ENCODE results near the gene RNF13.
A peak's percentile ranks its signal among the peaks of the same experiment; 100 is the strongest.
"Not testable (repeated sequence)": the region's sequence is repeated elsewhere in the genome, so short reads cannot be mapped to it uniquely, and the experiment has no call there.

RNF13 gene

DNA sequence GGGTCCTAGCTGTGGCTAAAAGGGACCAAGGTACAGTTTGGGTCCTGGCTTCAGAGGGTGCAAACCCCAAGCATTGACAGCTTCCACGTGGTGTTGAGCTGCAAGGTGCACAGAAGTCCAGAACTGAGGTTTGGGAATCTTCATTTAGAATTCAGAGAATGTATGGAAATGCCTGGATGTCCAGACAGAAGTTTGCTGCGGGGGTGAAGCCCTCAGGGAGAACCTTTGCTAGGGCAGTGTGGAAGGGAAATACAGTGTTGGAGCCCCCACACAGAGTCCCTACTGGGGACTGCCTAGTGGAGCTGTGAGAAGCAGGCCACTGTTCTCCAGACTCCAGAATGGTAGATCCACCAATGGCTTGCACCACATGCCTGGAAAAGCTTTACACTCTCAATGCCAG, 17.9 kb downstream of the RNF13 start:
- TF ChIP-seq, protein P1, sequence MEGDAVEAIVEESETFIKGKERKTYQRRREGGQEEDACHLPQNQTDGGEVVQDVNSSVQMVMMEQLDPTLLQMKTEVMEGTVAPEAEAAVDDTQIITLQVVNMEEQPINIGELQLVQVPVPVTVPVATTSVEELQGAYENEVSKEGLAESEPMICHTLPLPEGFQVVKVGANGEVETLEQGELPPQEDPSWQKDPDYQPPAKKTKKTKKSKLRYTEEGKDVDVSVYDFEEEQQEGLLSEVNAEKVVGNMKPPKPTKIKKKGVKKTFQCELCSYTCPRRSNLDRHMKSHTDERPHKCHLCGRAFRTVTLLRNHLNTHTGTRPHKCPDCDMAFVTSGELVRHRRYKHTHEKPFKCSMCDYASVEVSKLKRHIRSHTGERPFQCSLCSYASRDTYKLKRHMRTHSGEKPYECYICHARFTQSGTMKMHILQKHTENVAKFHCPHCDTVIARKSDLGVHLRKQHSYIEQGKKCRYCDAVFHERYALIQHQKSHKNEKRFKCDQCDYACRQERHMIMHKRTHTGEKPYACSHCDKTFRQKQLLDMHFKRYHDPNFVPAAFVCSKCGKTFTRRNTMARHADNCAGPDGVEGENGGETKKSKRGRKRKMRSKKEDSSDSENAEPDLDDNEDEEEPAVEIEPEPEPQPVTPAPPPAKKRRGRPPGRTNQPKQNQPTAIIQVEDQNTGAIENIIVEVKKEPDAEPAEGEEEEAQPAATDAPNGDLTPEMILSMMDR (IDR thresholded peaks at IDR 0.05; ENCODE audit: low read depth, low read length) = no peak
- H3K4me3 ChIP-seq (replicated peaks in 1 of 2; ENCODE audit: low read depth in 2 of 2, low read length in 2 of 2) = no peak overlapping the region
- no peak for DNase-seq (ENCODE audit: low read depth in 2 of 2)

DNA sequence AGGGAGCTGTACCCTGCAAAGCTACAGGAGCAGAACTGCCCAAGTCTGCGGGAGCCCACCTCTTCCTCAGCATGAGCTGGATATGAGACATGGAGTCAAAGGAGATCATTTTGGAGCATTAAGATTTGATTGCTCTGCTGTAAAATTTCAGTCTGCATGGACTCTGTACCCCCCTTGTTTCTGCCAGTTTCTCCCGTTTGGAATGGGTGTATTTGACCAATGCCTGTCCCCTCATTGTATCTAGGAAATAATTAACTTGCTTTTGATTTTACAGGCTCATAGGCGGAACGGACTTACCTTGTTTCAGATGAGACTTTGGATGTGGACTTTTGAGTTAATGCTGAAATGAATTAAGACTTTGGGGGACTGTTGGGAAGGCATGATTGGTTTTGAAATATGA, 18.3 kb downstream of the RNF13 start:
- H3K4me3 ChIP-seq (replicated peaks in 1 of 2; ENCODE audit: low read depth in 2 of 2, low read length in 2 of 2) = no peak overlapping the region
- no peak for DNase-seq (ENCODE audit: low read depth in 2 of 2)
- TF ChIP-seq, protein P1 (IDR thresholded peaks at IDR 0.05; ENCODE audit: low read depth, low read length) = no peak

DNA sequence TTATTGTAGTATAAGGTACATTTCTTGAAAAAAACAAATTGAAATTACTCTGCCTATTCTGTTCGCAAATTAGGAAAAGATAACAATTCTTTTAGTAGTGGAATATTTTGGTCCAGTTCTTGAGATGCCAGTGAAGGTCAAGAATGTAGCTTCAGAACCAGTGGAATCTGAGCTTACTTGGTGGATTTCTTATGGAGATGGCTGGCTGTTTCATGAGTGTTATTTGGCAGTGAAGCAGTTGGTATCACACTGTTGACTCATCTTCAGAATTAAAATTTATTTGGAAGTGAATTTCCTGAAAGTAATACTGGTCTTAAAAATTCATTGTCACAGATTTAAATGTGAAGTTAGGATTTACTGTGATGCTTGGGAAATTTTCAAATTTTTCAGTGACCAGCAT, 19.1 kb downstream of the RNF13 start:
- no peak overlapping the region for H3K4me3 ChIP-seq (replicated peaks in 1 of 2; ENCODE audit: low read depth in 2 of 2, low read length in 2 of 2)
- DNase-seq (ENCODE audit: low read depth in 2 of 2) = peak; percentile 10 to 24
- TF ChIP-seq, protein P1 (IDR thresholded peaks at IDR 0.05; ENCODE audit: low read depth, low read length) = no peak

DNA sequence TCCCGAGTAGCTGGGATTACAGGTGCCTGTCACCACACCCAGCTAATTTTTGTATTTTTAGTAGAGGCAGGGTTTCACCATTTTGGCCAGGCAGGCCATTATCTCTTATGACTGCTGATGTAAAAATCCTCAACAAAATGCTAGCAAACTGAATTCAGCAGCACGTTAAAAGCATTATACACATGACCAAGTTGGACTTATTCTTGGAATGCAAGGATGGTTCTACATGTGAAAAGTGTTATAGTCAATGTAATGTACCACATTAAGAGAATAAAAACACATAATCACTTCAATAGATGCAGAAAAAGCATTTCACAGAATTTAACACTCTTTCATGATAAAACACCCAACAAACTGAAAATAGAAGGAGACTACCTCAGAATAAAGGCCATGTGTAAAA, 20.2 kb downstream of the RNF13 start:
- DNase-seq (ENCODE audit: low read depth in 2 of 2) = no peak
- H3K4me3 ChIP-seq (replicated peaks in 1 of 2; ENCODE audit: low read depth in 2 of 2, low read length in 2 of 2) = no peak overlapping the region
- TF ChIP-seq, protein P1 (IDR thresholded peaks at IDR 0.05; ENCODE audit: low read depth, low read length) = no peak

GRCh38 chr3:149838491-149838890, 25.5 kb downstream of the RNF13 start:
- H3K4me3 ChIP-seq (replicated peaks in 1 of 2; ENCODE audit: low read depth in 2 of 2, low read length in 2 of 2) = not testable (repeated sequence)

GRCh38 chr3:149839469-149839868, 26.5 kb downstream of the RNF13 start:
- DNase-seq (ENCODE audit: low read depth in 2 of 2) = peak in 1 of 2 donors; percentile 34
- not testable (repeated sequence) for H3K4me3 ChIP-seq (replicated peaks in 1 of 2; ENCODE audit: low read depth in 2 of 2, low read length in 2 of 2)

More at GRCh38 chr3:149838491-149838890, 25.5 kb downstream of the RNF13 start:
- DNase-seq (ENCODE audit: low read depth in 2 of 2) = not testable (repeated sequence)

- H3K4me3 ChIP-seq (replicated peaks in 1 of 2; ENCODE audit: low read depth in 2 of 2, low read length in 2 of 2) = no peak overlapping the region
- no peak for DNase-seq (ENCODE audit: low read depth in 2 of 2)
- TF ChIP-seq, protein P1 (IDR thresholded peaks at IDR 0.05; ENCODE audit: low read depth, low read length) = no peak
These were observed 26.9 kb downstream of the RNF13 start for GRCh38 chr3:149839896-149840295.

DNA sequence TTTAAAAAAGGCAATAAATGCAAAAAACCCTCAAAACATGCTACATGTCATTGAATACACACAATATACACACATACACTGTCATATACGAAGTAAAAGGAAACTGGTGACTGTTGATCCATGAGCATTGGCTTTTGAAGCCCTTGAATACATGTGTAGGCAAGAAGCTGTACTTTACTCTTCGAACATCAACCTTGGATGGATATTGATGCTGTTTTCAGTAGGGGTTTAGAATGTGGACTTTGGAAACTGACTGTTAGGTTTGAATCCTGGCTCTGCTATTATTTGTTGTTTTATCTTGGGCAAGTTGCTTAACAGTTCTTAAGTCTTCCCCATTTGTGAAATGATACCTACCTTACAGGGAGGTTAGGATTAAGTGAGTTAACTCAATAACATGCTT, 30.5 kb downstream of the RNF13 start:
- H3K4me3 ChIP-seq (replicated peaks in 1 of 2; ENCODE audit: low read depth in 2 of 2, low read length in 2 of 2) = no peak overlapping the region
- DNase-seq (ENCODE audit: low read depth in 2 of 2) = no peak
- TF ChIP-seq, protein P1 (IDR thresholded peaks at IDR 0.05; ENCODE audit: low read depth, low read length) = no peak
